Lung microvascular endothelial cell (primary cell): ENCODE results near the gene ARHGAP15. TPM values are rescaled to one million over a fixed set of nuclear protein-coding genes. Genes with fewer than 3 reads are reported as not detected.

ENCODE experiments used
- DNase-seq, 2 donors: peaks; one replicate each; pipeline versions ENCODE4 v3.0.0 to v3.0.0-alpha.2; 2010; ENCODE audit warnings: low read depth in 2 of 2
- total RNA-seq: library from RNA; depleted of rRNA; stranded (reverse); fragments of >200 nt; gene quantifications from 2 replicates; pipeline ENCODE4 v1.2.1, GENCODE V29; 2014

ARHGAP15 gene
- total RNA-seq, 1 donor from 2014 or later, result not detected

DNA sequence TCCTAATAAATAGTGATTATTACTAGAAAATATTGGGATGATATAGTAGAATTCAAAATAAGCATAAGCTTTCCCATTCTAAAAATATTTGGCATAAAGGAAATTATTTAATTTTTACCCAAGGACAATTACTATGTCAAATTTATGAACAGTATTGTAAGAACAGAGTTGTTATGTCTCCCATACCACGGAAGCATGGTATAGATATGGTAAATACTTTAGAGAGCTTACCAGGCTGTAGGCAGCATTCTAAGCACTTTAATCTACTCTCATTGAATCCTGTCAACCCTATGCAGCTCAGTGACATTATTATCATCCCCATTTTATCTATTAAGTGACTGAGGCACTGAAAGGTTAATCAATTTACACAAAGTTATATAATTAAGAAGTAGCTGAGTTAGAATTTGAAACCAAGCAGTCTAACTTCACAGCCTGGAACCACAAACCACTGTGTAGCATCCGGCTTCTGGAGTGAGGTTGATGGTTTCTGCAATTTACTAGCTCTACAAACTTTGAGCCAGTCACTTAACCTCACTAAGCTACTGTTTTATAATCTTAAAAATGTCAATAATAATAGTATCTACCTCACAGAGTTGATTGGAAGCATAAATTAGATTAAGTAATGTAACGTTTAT, 323.7 kb downstream of the ARHGAP15 start:
- no peak for DNase-seq

DNA sequence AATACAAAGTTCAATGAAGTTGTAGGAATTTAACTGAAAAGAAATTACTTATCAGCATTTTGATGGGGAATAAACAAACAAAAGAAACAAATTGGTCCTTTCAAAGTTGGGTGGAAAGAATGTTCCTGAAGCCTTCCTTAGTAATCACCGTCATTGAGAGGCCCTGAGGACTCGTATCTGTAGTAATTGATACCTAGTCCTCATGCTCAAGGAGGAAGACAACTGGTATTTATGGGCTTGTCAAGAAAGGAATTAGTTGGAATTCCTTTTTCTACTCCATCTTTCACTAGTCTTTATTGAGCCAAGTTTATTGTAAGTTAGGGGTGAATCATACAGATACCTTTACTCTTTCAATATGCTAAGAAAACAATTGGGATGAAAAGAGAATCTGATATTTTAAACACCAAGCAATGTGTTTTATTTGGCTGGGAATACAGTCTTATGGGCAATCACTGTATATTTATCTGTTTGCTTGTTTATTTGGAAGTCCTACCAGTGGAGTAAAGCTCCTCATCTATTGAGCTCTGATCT, 324.8 kb downstream of the ARHGAP15 start:
- no peak for DNase-seq

DNA sequence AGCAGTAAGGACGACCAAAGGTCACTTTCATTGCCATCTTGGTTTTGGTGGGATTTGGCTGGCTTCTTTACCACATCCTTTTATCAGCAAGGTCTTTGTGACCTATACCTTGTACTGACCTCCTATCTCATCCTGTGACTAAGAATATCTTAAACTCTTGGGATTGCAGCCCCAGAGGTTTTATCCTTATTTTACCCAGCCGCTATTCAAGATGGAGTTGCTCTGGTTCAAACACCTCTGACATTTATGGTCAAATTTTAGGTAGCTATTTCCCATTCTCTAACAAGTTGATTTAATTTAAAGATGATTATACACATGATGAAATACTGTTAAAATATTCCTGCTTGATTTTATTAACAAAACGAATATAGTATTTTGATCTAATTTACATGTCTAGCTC, 326.1 kb downstream of the ARHGAP15 start:
- no peak for DNase-seq

DNA sequence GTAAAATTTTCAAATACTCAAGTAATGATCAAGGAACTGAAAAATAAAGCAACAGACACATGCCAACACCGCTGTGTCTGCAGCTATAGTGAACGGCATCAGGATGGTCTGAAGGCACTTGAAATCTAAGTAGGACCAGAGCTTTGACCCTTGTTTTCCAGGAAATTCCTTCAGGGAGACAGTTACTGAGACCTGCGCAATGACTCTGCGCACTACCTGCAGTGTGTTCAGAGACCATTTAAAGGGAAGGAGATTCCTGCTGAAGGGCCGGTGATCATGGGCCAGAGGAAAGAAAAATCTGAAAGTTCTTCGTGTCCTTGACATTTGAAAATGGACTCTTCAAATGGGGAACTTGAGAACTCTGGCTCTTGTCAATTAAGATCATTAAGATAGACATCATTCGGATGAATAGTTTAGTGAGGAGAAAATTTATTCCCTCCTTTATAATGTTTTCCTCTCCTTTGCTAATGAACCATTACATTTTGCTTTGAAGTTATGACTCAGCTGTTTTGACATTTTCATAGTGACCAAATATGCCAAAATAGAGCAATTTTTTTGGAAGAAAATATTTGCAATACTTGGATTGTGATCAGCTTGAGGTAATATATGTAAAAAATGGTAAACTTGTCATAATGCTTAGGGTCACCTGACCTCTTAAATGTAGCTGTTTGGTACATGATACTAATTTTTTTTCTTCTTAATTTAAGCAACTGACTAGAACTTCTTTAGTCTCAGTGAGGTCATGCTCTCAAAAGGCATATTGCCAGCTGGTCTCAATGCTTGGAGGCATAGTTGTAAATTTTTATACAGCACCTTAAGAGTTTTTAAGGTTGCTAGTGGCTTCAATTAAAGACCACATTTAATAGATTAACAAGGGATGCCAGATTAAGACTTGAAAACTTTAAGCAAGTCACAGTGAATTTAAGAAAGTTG, 329.3 kb downstream of the ARHGAP15 start:
- DNase-seq, result no peak

DNA sequence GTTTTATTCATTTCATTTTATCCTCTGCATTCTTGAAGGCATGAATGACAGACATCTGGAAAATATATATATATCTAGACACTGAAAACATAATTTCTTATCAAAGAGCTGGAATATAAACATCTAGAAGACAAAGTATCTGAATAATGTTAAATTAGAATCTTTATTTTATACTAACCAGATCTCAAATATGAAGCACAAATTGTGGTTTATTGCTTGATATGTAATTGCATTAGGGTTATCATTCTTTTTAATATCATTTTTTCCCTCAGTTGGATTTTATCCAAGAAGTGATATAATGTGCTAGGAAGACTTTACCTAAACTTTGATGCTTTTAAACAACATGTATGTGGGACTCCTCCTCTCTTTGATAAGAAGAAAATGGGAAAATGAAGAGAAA, 331.2 kb downstream of the ARHGAP15 start:
- no peak for DNase-seq

DNA sequence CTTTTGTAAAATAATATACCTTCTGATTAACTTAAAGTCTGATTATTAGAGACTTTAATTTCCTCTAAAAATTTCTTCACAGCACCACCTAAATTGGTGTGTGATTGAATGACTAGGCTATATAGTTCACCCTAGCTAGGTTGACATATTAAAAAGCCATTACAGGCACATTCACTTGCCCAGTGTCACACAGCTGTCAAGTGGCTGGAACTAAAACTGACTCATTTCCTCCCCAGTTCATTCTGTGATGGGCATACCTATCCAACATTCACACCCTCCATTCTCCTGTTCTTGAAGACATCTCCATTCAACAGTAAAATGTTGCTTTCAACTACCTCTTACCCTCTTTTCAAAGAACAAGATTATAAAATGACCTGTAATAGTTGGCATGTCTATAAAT, 334.5 kb downstream of the ARHGAP15 start:
- no peak for DNase-seq

DNA sequence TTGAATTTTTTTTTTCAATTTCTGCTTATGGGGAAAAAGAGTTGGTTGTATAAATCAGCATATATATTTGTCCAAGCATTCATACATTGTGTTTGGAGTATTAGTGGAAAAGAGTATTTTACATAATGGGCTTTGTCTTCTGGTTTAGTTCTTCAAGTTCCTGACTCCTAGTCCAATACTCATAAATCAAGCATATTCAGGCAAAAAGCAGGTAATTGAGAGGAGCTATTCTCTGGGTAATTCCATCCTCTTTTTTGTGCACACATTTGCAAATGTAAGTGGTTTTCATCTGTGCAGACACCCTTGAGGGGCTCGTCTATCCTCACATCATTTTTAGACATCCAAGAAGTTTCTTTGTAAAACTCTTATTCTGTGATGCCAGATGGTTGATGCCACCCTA, 337.2 kb downstream of the ARHGAP15 start:
- DNase-seq, result no peak

DNA sequence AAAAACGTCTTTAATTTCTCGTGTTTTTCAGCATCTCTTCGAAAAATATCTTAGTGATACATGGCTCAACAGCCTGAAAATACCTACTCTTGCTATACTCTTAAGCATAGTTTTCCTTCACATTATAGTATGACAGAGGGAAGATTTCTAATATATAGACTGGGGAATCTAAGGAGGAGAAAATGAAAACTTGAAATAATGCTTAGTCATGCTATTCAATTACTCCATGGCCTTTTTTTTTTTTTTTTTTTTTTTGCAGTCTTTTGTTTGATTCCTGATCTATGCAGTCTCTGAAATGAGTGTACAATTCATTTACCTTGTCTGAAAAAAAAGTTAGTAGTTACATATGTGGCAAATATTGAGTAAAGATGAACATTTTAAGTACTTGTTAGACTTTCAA, 337.8 kb downstream of the ARHGAP15 start:
- DNase-seq, result no peak

DNA sequence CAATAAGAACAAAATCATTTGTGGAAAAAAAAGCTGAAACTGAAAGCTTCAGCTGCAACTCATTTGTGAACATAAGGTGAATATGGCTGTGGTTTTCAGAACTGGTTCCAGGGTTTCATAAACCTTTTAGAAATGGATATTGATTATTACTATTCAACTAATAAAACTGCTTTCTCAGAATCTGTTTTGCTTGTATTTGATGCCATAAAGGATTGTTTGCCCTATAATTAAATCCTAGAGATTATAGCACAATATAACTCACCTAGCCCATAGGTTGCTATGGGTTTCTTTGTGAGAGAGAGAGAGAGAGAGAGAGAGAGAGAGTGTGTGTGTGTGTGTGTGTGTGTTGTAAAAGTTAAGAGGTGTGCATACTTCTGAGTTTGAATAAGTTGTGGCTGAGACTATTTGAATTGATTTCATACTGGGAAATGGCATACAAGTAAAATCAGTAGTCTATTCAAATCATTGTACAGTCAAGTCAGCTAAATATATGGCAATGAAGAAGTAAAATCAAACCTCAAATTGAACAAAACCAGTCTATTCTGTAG, 339.2 kb downstream of the ARHGAP15 start:
- DNase-seq, result no peak

DNA sequence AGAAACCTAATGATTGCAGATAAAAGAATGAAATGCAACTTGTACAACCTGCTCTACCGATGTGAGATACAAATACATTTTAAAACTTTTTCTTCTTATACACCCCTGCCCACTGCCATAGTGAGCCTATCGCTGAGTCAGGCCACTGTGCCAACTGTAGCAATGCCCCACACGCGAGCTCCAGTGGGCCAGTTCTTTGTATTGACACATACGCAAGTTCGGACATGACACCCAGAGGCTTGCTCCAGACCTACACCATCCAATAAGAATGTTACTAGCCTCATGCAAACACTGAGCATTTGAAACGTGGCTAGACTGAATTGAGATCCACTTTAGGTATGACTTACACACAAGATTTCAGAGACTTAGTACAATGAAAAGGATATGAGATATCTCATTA, 340.1 kb downstream of the ARHGAP15 start:
- no peak for DNase-seq

DNA sequence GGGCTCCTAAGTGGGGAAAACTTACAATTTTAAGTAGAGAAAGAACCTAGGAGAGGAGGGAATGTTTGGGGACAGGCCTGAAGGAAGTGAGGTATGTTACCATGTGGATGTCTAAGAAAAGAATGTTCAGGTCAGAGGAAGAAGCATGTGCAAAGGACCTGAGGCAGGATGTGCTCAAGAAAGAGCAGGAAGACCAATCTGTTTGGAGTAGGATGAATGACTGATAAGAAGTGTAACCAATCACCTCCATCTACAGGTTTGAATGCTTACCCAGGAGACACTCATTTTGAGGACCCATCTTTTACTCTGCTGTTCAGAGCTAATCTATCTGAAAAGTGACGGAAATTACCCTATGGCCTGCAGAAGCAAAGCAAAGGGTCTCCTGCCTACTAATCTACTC, 342.3 kb downstream of the ARHGAP15 start:
- no peak for DNase-seq

DNA sequence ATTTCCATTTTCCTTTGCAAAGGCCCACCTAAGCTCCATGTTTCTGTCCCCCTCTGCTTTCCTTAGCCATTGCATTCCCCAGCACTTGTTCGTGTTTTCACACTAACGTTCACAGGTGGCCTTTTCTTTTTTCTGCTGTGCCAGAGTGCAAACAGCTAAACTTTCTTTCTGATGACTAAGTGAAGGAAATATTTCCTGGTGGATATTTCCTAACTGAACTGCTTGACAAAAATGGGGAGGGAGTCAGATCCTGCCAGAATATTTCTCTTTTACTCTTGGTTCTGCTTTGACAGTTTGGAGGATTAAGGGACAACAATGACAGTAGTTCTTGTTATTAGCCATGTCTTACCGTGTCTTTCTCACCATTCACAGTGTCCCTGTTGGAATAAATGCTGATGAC, 344.0 kb downstream of the ARHGAP15 start:
- peak in 1 of 2 donors; percentile 32 for DNase-seq

DNA sequence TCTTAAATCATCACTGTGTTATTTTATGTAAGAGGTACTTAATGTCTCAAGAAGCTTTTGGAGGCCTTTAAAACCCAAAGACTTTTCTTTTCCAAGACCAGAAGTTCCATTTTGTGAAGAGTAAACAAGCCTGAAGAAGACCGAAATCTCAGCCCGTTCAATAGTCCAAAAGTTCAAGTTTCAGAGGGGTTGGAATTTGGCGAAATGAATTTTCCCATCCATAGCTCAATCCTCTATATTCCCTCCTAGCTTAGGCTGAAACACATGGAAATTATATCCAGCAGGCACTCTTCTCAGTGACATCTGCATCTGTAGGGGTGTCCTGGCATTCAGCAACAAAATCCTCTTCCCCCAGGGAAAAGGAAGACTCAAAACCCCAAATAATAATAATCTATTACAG, 344.6 kb downstream of the ARHGAP15 start:
- DNase-seq, result no peak

DNA sequence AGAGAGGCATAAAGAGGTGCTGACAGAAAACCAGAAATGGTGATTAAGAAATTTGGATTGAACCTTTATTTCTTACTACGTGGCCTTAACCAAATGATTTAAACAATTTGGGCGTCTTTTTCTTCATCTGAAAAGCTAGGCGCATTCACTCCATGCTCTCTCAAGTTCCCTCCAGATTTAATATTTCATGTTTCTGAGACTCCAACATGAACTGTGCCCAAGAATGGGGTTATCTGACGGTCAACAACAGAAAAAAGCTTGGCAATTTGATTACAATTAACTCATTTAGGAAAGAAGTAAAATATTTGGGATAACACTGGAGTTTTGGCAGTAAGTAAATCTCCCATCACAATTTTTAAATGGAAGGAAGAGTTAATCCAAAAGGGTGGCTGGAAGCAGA, 345.4 kb downstream of the ARHGAP15 start:
- DNase-seq, result no peak

DNA sequence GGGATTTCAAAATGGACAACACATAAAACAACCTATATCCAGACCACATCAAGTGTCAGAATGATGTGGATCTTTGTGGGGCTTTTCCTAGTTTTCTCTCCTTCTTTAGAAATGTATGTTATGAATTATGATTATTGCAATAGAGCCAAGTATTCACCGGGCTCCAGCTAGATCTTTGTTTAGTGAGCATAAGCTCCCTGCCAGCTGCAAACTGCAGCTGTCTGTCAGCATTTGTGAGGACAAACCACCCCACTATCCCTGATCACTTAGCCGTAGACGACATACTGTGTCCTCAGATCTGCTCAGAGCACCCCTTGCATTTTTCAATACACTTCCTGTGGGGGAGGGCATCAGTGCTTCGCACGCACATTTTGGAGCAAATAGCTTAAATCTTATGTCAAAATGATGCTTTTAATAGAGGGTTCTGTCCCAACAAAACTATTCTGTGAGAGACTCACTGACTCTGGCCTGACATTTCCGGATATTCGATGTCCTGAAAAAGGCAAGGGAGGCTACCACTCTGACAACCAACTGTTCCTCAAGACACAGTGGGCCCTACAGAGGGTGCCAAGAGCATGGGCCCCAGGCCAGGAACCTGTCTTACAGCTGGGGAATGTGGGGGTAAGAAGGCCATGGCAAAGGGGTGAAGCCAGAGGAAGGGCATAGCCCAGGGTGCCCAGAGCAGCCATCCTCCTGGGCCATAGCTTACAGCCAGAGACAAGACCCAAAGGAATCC, 346.0 kb downstream of the ARHGAP15 start:
- no peak for DNase-seq

DNA sequence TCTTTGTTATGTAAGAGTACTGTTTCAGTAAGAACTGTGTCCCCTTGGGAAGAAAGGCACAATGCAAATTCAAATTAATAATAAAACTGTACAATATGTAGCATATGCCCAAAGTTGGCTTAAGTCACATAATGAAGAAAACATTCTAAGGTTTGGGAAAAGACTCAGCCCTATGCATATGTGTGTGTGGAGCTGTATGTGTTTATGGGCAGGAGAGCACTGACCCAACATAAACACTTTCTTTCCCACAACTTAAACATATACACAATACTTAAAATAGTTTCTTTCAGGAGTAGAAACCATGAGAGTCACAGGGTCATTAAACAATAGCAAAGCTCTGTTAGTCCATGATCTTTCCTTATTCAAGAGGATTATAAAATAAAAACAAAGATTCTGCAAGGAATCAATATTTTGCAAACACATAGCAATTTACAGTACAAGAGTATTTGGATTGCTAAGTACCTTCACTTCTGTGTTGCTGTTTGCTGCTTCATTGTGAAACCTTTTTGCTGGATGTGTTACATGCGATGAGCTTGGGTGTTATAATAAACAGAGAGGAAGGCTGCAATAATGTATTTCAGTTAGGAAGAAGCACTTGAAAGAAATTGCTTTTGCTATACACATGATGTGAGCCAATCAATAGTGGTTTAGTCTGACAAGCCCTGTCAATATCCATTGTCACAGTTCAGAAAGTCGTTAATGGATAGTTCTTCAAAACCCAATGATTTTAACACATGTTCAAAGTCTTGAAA, 347.3 kb downstream of the ARHGAP15 start:
- no peak for DNase-seq

DNA sequence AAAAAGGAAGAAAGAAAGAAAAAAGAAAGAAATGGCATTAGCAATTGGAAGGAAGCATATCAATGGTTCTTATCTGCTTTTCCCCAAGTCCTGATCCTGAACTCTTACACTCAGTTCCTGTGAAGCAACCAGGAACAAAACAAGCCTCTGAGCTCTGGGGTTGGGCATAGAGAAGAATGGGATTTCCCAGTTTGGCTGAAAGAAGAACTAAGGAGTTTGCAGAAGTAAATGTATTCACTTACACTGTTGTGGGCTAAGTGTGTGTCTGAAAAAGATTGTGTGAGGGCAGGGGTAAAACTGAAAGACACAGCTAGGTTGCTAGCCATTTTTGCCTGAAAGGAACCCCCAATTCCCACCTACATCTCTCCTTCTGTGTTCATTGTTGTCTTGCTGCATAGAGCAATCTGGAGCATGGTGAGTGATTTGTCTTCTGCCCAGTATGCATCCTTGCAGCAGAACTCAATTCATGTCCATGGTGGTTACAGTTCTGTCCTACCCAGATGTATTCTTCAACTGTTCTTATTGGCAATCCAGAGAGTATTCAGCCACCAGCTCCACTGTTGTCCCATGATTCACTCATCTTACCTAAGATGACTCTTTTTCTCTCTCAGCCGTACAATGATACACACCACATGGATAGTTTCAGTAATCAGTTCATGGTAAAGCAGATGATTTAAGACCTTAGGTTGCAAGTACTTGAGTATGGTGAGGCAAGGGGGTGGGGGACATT, 348.7 kb downstream of the ARHGAP15 start:
- DNase-seq, result no peak

DNA sequence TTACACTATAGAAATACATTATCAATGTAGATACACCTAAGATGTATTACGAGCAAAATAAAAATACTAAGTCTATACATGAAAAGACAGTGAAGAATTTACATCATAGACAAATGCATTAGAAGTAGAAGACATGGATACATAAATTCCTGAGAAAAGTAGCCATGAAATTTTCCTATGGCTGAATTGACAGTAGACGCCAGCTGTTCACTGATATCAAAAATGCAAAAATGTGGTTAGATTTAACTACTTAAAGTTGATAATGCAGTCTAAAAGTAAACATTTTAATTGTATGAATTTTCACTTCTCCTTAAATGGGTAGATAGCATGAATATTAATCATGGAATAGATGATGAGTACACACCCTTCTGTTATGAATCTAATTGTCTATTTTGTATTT, 350.9 kb downstream of the ARHGAP15 start:
- DNase-seq, result no peak

DNA sequence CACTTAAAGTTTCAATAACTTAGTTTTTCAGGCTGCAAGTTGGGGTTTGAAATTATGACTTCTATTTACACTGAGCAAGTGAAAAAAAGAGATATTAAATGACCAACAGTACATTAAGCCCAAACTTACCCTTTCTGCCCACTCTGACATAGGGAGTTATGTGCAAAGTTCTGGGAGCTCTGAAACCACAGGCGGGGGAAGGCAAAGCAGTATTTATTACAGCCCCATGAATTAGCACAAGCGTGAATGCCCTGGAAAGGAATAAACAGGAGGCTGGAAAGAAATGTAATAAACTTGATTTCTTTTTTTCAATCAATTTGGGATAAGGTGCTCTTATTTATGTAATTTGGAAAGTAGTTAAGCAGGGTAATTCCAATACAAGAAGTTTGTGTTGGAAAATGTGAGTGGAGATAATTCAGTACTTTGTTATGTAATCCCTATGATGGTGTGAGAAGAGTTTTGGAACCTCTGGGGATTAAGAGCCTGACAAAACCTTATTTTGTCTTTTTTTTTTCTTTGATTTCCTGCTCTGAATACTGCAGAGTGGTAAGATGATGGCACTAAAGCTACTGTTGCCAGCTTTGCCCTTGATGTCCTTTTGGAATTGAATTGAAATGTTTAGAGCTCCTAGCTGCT, 351.5 kb downstream of the ARHGAP15 start:
- no peak for DNase-seq

DNA sequence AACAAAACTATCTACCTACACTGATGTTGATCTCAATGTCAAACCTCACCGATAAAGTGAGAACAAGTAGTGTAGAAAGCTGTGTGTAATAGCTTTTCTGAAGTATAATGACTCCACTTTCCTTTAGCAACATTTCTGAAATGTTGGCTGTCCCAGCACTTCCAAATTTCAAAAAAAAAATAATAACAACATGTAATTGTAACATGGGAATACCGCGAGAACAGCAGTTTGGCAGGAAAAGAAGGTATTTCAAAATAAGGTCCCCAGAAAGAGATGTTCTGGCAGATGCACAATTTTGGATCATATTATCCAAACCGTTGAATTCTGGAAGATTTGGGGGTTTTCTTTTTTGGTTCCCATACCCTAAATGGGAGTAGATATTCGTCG, 352.0 kb downstream of the ARHGAP15 start:
- no peak for DNase-seq
